Fibroblast of peridontal ligament (primary cell): ENCODE results near the gene KASH5.
A peak's percentile ranks its signal among the peaks of the same experiment; 100 is the strongest.

ENCODE experiments used
- DNase-seq: peaks from one replicate; pipeline ENCODE4 v3.0.0-alpha.2; 2010; ENCODE audit errors: extremely low read depth

Gene KASH5

GRCh38 chr19:49387936-49388372, at the start of gene KASH5:
Gene KASH5 (plus strand): TSS chr19:49388249. CDS start chr19:49390884, 2,635 bp downstream.
- no peak for DNase-seq

DNA sequence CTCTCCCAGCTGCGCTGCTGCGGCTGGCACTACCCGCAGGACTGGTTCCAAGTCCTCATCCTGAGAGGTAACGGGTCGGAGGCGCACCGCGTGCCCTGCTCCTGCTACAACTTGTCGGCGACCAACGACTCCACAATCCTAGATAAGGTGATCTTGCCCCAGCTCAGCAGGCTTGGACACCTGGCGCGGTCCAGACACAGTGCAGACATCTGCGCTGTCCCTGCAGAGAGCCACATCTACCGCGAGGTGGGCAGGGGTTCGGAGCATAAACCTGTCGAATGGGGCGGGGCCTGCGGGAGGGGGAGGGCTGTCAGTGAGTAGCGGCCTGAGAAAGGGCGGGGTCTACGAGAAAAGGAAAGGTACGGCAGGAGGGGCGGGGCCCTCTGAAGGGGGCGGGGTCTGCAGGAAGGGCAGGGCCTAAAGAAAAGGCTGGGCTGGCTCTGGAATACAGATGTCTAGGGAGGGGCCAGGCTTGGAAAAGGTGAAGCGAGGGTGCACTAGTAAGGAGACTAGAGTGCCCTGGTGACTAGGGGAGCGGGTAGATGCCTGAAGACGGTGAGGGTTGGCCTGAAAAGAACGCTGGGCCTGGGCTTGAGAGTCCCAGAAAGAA, 49.3 kb upstream of the KASH5 start:
- DNase-seq = no peak

- peak; percentile 71 for DNase-seq
Observed at GRCh38 chr19:49339301-49340068, 48.6 kb upstream of the KASH5 start.

GRCh38 chr19:49340069-49340864, 47.8 kb upstream of the KASH5 start:
- no peak for DNase-seq

DNA sequence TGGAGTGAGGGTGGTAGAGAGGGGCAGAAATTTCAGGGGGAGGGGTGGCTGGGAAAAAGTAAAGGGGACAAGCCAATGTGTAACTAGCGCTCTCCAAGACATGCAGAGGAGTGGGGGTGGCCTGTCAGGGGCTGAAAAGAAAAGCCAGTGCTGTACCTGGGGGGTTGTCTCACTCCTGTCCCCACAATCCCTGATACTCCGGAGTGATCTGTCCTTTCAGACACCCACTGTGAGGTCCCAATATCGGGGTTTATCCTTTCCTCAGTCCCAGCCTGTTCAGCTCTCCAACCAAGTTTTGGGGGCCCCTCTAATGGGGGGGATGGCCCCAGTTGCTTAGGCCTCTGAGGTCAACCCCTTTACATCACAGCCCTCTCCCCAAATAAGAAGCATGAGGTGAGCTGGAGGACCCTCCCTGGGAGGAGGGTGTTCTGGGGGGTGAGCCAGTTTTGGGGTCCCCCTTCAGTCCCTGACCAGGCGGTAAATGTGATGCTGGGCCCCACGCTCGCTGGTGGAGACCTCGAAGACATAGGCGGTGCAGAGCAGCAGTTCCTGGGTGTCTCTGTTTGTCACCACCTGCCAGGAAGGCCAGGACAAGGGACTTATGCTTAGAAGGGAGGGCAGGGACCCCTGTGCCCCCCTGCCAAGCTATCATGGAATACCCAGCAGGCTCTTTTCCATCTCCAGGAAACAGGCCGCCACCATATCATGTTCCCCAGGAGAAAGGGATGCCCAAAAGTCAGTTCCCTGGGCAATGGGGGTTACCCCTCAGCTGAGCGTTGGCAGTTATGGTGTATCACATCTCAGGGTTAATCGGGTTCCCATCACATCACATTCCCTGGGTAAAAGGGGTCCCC, 47.0 kb upstream of the KASH5 start:
- DNase-seq = no peak

DNA sequence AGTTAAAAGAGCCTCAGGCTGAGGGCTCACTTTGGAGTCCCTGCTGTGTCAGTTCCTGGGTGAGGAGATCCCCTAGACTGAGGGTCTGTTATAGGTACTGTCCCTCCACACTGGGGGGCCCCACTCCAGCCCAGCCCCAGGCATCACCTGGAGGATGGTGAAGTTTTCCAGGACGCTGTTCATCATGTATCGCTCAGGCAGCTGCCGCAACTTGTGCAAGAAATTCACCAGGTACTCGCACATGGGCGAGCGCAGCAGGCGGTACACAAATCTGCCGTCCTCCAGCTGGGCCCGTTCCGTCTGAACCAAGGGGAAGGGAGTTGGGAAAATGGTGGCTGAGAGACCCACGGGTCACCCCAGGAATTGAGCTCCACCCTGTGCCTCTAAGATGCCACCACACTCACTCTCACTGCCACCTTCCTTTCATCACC, 45.7 kb upstream of the KASH5 start:
- DNase-seq = no peak

- no peak for DNase-seq
Observed at GRCh38 chr19:49343123-49343522, 44.9 kb upstream of the KASH5 start.

GRCh38 chr19:49344505-49345423, 43.3 kb upstream of the KASH5 start:
- DNase-seq = no peak

DNA sequence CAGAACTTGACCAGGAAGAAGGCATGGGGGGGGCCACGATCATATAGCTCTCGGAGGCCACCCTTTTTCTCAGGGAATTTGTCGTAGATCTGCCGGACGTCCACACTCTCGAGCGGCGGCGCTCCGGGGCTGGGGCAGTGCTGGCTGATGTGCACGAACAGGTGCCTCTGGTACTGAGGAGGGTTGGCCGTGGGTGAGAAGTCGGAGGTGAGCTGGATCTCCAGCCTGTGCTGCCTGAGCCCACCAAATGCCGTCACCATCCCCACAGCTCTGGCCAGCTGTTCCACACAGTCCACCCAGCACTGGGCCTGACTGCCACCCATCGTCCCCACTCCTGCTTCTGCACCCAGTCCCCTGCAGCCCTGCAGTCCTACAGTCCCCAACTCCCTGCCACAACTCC, 40.9 kb upstream of the KASH5 start:
- no peak for DNase-seq

DNA sequence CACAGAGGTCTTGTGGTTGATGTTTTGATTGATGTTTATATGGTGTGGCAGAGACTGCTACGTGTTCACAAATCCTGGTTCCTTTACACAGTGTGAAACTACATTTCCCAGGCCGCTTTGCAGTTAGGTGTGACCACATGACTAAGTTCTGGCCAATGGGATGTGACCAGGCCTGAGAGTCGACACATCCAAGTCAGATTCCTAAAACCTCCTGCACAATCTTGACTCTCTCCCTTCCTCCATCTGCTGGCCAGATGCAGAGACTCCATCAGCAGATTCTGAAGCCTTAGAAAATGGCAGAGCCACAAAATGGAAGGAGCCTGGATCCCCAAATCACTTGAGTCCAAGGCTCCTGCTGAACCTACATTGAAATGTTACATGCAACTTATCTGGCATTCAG, 40.2 kb upstream of the KASH5 start:
- peak; percentile 74 for DNase-seq

- no peak for DNase-seq
Observed at GRCh38 chr19:49348305-49349189, 39.5 kb upstream of the KASH5 start.

DNA sequence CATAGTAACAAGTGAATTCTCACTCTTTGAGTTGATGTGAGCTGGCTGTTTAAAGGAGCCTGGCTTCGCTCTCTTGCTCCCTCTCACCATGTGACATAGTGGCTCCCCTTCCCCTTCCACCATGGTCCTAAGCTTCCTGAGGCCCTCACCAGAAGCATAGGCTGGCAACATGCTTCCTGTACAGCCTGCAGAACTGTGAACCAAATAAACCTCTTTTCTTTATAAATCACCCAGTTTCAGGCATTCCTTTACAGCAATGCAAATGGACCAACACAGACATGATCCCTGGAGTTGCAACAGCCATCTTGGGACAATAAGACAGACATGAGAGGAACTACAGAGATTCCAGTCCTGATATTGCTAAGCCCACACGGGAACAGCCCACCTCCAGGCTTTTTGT, 38.5 kb upstream of the KASH5 start:
- DNase-seq = no peak

GRCh38 chr19:49355909-49356353, 32.1 kb upstream of the KASH5 start:
- DNase-seq = no peak

- no peak for DNase-seq
Observed at GRCh38 chr19:49356382-49356781, 31.7 kb upstream of the KASH5 start.

DNA sequence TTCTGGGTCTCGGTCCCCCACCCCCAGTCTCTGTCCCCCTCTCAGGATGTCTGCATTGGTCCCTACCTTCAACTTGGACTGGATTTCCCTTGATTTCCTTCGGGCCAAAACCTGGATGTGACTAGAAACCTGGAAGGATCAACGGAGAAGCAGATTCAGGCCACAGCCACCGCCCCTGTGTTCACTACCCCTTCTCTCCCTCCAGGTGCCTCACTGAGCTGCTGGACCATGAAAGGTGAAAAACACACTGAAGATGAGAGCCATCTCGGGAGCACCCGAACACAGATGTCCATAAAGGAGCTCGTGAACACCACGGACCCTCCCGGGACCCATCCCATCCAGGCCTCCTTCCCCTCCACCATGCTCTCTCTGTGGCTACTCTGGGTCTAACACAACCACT, 30.9 kb upstream of the KASH5 start:
- no peak for DNase-seq

GRCh38 chr19:49359851-49360820, 27.9 kb upstream of the KASH5 start:
- peak; percentile 6 for DNase-seq

- peak; percentile 82 for DNase-seq
Observed at GRCh38 chr19:49361438-49362047, 26.5 kb upstream of the KASH5 start.
